ENCODE results near the gene IMPDH2.

GRCh38 chr3:48990636-48991469, 38.3 kb downstream of the IMPDH2 start:
- TF ChIP-seq EZH2 (optimal IDR thresholded peaks at IDR 0.05; ENCODE audit: low read depth, low read length) (no peak), EZH2phosphoT487 (IDR thresholded peaks at IDR 0.05; ENCODE audit: low read length) (no peak), CTCF (IDR thresholded peaks at IDR 0.05; ENCODE audit: low read length) (no peak)

Measured in MM.1S (cell line).